HG02798 (cell line): ENCODE data around the gene NOTCH4.
A peak's percentile ranks its signal among the peaks of the same experiment; 100 is the strongest.

Experiments used
- ATAC-seq: cut with Tn5 transposase; IDR thresholded peaks from one replicate; pipeline ENCODE4 v1.9.1; 2021; ENCODE audit warnings: mild to moderate bottlenecking; ENCODE audit not compliant: unreplicated experiment, poor library complexity

The NOTCH4 gene

DNA sequence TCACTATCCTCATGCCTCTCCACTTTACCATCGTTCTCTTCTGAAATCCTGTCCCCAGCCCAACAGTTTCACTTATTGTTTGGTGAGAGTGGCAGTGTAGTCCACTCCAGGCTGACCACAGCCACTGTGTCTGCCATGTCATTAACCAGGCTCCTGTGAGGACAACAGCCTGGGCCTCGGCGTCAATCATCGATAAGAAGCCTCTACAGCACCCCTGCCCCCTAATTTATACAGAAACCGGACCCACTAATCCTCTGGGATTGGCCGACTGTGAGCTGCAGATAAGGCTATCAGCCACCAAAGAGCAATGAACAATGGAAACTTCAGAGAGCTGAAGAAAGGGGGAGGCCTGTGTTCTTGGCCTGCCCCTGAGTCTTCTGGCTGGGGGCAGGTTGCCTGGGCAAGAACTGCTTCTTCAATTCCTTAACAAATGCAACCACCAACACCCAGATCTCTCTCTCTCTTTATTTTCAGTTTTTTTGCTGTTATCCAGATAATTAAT lies 56.1 kb downstream of the NOTCH4 start:
- no peak for ATAC-seq

DNA sequence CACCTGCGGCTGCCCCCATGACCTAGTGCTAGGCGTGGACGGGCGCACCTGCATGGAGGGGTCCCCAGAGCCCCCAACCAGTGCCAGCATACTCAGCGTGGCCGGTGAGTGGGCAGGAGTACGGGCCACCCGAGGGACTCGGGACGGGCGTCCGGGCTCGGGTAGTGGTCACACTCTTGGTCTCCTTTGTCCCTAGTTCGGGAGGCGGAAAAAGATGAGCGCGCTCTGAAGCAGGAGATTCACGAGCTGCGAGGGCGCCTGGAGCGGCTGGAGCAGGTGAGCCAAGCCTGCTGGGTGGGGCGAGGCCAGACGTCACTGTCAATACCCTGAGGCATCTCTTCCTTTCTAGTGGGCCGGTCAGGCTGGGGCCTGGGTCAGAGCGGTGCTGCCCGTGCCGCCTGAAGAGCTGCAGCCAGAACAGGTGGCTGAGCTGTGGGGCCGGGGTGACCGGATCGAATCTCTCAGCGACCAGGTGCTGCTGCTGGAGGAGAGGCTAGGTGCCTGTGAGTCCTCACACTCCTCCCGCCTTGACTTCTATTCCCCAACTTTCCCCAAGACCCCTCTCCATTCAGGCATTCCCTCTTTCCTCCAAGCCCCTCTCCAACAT lies 56.6 kb downstream of the NOTCH4 start:
- ATAC-seq, result no peak

DNA sequence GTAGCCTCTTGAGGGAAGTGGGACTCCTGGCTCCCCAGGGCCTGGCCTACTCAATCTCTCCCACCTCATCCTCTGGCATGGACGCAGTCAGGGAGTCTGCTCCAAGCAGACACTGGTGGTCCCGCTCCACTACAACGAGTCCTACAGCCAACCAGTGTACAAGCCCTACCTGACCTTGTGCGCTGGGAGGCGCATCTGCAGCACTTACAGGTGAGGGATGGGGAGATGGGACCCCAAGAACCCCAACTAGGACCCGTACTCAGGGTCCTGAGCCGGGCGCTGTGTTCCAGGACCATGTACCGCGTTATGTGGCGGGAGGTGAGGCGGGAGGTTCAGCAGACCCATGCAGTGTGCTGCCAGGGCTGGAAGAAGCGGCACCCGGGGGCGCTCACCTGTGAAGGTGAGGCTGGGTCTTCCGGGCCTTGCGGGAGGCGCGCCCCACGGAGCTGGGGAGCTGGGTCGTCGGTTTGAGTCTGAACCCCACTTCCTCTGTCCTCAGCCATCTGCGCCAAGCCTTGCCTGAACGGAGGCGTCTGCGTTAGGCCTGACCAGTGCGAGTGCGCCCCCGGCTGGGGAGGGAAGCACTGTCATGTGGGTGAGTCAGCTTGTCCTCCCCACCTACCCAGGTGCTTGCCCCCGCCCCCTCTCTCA lies 57.3 kb downstream of the NOTCH4 start:
- no peak for ATAC-seq

DNA sequence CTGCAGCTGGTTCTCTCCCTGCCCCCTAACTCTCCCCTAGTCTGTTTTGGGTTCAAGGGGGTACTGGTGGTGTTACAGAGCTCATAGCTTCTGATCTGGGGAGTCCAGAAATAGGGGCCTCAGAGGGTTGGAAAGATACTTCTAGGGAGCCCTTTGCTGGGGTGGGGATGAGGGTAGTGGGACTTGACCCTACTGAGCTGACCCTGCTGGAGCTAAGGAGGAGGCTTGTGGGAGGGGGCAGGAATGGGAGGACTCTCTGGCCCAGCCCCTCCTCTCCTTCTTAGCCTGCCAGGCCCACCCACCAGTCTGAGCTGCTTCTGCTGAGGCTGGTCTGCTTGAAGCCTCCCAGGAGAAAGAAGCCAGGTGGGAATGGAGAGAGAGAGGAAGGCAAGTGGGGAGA lies 59.6 kb downstream of the NOTCH4 start, which contains the start of gene EGFL8:
TSS of gene EGFL8 (plus strand) at position 301 of the 400 bp plus-strand sequence. CDS start 1,571 bp downstream, outside the sequence.
- ATAC-seq, result no peak

DNA sequence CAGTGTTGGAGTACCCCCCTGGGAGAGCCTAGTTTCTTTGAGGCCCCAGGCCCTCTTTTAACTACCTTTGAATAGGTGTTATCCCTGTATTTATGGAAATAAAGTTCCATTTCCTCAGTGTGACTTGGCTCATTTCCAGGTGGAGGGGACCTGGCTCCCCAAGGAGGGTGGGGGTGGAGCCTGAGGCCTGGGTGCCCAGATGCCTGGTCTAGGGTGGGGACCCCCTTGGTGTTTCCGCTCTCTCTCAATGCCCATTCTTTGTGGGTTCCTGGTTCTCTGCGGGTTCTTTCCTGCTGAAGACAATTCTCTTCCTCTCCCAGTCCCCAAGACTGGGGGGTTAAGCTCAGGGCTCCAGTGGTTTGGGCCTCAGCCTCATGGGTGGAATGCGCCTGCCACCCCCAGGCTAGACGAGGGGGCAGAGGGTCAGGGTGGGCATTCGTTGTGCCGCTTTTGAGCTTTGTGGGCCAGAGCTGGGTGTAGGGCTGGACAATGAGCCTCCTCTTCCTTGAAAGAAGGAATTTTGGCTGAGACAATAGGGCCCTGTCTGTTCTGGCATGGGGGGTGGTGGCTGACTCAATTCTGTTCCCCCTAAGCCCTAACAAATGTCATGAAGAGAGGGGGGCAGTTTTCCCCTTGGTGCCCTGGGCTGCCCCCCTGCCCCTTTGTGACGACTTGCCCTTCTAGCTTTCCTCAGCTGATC lies 60.2 kb downstream of the NOTCH4 start:
- no peak for ATAC-seq

DNA sequence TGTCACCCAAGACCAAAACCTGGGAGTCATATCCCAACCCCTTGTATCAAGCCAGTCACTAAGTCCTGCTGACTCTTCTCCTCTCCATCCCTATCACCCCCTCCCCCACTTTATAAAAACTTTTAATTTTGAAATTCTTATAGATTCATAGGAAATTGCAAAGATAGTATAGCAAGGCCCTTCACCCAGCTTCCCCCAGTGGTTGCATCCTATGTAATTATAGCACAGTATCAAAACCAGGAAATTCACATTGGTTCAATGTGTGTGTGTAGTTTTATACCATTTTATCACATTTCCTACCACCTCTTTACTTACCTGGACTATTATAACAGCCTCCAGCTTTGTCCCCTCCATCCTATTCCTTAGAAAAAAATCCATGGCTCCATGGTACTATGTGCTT lies 65.8 kb downstream of the NOTCH4 start:
- no peak for ATAC-seq

DNA sequence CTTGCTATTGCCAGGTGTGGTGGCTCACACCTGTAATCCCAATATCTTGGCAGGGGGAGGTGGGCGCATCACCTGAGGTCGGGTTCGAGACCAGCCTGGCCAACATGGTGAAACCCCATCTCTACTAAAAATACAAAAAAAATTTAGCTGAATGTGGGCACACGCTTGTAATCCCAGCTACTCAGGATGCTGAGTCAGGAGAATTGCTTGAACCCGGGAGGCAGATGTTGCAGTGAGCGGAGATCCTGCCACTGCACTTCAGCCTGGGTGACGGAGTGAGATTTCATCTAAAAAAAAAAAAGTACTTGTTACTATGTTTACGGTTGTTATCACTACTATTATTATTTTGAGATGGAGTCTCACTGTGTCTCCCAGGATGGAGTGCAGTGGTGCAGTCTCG lies 67.0 kb downstream of the NOTCH4 start:
- no peak for ATAC-seq

DNA sequence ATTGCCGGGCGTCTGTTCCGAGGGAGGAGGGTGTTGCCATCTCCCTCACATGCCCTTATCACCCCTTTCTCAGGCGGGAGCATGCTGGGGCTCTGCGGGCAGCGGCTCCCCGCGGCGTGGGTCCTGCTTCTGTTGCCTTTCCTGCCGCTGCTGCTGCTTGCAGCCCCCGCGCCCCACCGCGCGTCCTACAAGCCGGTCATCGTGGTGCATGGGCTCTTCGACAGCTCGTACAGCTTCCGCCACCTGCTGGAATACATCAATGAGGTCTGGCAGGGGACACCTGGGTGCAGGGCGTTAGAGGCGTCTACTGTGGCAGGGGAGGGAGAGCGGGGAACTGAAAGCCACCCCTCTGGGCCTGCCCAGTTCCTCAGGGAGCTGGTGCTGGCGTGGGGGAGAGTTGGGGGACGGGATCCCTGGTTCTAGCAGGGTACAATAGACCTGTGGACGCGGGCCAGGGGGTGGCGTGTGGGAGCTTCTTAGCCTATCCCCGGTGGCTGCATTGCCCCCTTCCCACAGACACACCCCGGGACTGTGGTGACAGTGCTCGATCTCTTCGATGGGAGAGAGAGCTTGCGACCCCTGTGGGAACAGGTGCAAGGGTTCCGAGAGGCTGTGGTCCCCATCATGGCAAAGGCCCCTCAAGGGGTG lies 69.2 kb downstream of the NOTCH4 start:
- peak; percentile 52 for ATAC-seq

DNA sequence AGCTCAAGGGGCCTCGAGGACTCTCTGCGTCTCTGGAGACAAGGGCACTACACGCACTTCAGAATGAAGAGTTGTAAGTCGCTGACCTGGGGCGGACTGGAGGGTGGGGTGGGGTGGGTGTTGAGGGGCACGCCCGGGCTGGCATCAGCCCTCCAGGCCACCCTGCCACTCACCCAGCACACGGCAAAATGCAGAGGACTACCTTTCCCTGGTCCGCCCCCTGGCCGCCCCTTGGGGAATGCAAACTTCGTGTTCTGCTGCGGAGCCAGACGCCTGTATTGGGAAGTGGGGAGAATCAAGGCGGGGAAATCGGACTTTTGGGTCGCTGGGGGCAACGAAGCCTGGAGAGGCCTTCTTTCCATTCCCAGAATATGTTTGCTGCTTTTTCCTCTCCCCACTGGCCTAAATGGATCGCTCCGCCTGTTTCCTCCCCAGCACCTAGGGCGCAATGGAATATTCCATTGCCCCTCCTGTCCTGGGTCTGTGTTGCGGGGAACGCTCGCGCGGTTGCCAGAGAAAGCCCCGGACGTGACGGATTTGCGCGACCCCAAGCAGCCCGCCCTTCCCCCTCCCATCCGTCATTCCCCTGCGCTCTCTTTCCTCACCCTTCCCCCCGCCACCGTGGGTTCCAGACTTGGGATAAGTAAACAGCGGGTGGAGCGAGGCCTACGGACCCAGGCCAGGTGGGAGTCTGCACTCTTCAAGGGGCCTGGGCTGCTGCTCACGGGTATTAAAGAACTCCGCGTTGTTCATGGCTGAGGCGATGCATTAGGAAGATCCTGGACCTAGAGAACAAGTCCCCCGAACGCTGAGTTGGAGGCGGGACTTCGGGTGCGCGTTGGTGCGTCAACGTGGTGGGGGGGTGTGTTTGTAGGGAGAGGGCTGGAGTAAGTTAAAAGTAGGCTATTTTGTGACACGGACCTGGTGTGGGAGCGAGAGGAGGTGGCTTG lies 70.0 kb downstream of the NOTCH4 start, which contains the start of gene PPT2:
TSS of gene PPT2 (plus strand) at position 578 of the 950 bp plus-strand sequence. CDS start 454 bp downstream, outside the sequence.
- no peak for ATAC-seq

DNA sequence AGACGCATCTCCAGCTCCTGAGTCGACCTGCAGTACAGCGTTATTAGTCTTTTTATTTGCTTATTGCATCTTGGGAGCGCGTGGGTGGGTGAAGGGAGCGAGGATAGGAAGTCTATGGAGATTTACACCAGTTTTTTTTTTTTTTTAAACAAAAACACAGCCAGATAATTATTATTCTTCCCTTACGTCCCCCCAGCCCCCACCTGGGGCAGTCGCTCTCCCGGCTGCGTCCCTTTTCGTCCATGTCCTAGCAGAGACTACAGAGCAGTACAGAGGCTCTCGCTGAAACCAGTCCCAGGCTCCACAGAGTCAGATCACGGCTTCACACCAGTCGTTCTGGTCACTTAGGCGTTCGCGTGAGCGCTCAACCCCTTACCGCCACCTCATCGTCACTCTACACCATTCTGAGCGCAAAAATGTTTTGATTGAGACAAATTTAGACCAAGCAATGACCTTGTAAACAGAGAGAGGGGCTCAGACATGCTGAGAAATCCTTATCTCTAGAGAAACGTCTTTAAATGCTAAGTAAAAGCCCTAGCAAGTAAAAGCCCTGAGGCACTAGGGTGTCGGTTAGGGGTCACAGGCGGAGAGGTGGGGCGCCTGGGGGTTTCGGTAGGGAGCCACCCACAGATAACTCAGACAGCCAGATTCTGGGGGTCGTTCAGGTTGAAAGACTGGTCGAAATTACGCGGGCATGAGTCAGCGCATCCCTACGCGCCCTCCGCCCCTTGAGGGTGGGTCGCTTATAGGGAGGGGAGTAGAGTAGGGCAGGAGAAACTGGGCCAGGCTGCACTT lies 70.9 kb downstream of the NOTCH4 start:
- ATAC-seq, result no peak

DNA sequence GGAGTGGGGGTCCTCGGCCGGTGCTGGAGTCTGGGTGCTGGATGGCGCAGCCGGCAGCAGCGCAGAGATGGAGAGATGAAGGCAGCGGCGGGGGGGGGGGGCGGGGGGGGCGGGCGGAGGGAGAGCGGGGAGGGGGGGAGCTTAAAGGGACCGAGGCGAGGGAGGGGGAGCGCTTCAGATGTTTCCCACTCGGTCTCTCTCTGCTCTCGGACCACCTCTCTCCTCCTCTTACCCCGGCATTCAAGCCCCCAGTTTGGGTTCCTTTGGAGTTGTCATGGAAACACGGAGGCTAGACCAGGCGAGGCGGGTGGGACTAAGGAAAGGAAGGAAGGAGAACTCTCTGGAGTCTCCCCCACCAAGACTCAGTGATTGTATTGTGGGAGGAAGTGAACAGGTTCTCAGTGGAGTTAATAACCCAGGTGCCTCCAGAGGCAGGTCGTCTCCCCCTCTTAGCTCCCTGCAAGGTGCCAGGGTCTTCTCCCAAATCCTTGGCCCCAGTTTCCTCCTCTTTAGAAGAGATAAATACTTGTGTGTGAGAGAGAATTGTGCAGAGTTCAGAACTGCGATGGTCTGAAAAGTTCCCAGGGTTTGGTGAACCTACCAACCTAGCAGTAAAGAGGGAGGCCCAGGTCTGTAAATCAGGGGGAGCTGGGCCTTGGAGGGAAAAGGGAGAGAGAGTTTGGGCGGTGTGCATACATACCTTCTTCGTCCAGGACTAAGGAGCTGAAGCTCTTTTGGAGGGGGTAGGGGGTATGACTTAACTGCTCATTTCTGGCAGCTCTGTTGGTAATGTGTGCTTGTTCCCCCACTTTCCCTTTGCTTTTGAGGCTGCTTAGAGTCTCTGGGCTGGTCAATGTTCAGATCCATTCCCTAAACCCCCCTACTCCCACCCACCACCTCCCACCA lies 71.8 kb downstream of the NOTCH4 start, which contains the start of gene PRRT1:
TSS of gene PRRT1 (minus strand) at position 77 of the 906 bp plus-strand sequence. CDS start 112 bp downstream, outside the sequence.
- ATAC-seq, result no peak

DNA sequence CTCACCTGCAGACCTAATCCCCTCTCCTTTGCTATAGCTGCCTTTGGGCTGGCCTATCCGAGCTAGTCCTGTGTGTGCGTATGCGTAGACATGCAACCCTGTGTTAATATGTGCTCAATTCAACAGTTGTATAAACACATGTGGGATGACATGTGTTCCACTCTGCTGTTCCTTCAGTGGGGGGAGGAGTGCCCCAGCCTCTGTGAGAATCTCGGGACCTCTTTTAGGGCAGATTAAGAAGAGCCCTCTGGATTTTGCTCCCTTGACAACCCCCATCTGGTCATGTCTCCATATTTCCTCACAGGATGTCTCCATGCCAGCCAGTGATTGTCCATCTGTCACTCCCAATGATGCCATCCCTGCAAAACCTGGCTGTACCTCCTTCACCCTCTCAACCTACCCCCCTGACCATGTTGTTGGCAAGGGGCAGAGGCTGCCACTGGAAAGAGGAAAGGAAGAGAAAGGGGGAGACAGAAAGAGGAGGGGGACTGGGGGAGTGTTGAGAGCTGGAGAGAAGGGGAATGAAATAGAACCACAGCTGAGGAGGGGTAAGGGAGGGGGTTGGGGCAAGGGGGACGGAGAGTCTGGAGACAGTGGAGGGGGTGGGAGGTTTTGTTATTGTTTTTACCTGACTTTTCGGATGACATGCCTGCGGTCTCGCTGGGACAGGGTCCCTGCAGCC lies 72.5 kb downstream of the NOTCH4 start:
- ATAC-seq, result no peak

DNA sequence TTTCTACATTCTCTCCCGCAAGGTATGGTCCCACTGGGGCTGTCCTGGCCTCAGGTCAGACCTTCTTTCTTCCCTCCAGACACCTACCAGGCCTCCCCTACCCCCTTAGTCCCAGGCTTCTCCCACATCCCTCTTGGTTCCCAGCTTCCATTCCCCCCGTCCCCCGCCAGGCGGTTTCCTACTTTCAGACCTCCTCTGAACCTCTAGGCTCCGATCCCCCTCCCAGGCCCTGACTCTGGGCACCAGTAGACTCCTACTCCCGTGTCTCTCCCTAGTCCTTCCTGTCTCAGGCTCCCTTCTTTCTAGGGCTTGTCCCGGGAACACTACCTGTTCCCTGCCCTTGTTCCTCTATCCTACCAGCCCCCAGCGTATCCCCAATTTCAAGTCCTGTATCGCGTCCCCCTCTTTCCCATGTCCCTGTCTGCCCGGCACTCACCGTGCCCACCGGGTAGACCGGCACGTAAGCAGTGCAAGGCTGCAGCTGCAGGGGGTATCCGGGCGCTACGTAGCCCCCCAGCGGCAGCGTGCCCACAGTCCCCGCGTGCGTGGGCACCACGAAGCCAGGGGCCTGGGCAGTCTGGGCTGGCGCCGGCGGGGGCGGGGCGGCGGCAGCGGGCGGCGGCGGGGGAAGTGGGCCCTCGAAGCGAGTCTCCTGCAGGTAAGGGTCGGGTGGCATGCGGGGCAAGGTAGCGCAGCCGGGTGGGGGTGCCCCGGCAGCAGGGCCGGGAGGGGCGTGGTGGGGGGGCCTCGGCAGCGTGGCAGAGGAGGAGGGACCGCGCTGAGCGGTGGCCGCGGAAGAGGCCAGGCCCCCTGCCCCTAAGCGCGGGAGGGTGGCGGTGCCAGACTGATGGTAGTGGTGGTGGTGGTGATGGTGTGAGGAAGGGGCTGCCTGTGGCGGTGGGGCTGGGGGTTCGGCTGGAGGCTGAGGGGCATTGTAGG lies 73.7 kb downstream of the NOTCH4 start:
- no peak for ATAC-seq

DNA sequence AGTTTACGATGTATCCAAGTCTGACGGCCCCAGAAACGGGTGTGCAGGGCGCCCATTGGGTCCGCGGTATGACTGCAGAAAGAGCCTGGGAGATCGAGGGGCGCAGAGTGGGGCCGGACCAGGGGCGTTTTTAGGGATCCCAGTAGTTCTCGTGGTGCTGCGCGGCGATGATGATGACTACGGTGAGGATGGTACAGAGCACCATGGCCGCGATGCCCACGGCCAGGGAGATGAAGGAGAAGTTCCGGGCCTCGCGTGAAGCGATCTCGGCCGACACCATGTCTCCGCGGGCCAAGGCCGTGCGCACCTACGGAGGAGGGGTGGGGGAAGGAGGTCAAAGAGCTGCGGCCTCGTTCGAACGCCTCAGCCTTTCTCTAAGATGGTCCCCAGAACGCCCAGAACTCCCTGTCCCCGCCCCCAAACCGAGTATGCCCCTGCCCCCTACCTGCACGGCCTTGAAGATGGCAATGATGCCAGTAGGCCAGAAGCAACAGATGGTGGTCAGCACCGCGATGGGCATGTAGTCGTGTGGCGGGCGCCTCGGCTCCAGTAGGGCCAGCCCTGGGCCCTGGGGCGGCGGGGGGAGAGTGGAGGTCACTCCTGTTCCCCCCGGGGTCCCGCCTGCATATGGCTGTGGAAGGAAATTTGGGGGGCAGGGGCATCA lies 74.6 kb downstream of the NOTCH4 start:
- no peak for ATAC-seq

DNA sequence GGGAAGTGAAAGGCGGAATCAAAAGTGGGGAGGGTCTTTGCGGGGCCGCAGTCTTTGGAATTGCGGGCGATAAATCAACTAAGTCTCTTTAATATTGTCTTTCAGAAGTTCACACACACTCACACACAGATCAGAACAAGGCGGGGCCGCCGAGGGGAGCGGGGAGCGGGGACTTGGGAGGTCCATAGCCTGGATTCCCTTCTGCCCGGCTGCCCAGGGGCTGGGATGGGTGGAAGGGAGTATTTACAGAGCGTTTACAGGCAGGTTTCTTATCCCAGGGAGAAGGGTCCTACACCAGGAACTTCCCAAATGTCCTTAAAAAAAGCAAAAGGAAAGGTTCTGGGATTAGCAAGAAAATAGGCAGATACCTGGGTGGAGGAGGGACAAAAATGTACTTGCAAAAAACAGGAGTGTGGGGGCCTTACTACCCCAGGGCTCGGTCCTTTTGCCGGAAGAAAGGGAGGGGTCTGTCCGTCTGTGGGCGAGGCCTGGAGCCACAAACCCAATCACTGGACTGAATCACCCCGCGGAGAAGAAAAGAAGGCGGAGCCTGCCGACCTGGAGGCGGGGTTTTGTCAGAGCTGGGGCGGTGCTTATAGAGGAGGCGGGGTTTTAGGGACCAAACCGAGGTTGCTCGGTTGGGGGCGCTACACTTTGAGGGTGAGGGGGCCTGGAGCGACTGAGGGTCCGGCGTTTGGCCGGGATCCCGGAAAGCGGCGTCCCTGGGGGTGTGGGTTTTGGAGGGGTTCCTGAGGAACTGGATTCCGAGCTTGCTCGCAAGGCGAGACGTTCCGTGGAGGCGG lies 75.4 kb downstream of the NOTCH4 start:
- ATAC-seq, result no peak
